ENCODE results near the gene TRAPPC12.

DNA sequence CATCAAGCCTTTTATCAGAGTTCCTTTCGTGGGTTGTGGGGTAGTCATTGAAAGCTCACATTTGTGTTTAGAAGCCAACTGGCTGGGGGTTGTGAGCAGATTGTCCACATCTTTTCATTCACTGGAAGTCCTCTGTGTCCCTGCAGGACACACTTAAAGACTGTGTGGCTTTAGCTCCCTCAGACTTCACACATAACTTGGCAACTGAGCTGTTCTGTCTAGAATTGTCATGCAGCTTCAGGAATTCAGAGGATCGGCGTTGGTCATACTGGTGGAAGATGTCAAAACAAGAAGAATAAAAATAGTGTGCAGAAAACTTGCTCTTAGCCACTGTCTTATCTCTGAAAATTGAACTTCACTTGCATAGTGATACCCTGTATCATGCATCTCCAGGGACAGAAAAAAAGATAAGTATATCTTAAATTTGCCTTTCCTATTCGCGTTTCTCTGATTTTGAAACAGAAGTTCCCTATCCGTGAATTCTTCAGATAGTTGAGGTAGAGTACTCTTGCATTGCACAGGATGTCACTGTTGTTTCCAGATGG, 49.6 kb downstream of the TRAPPC12 start:
- TF ChIP-seq, protein P1, sequence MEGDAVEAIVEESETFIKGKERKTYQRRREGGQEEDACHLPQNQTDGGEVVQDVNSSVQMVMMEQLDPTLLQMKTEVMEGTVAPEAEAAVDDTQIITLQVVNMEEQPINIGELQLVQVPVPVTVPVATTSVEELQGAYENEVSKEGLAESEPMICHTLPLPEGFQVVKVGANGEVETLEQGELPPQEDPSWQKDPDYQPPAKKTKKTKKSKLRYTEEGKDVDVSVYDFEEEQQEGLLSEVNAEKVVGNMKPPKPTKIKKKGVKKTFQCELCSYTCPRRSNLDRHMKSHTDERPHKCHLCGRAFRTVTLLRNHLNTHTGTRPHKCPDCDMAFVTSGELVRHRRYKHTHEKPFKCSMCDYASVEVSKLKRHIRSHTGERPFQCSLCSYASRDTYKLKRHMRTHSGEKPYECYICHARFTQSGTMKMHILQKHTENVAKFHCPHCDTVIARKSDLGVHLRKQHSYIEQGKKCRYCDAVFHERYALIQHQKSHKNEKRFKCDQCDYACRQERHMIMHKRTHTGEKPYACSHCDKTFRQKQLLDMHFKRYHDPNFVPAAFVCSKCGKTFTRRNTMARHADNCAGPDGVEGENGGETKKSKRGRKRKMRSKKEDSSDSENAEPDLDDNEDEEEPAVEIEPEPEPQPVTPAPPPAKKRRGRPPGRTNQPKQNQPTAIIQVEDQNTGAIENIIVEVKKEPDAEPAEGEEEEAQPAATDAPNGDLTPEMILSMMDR (IDR thresholded peaks at IDR 0.05) = no peak
- TF ChIP-seq POLR2A (IDR thresholded peaks at IDR 0.05) = no peak
- TF ChIP-seq EP300 (IDR thresholded peaks at IDR 0.05) = no peak
